ENCODE data around the gene MAGI3. TPM values are rescaled to one million over a fixed set of nuclear protein-coding genes. Genes with fewer than 3 reads are reported as not detected.

Gene MAGI3
- total and polyA plus RNA-seq, 8 donors = 27.4 to 62.2 (median 36.3) TPM

DNA sequence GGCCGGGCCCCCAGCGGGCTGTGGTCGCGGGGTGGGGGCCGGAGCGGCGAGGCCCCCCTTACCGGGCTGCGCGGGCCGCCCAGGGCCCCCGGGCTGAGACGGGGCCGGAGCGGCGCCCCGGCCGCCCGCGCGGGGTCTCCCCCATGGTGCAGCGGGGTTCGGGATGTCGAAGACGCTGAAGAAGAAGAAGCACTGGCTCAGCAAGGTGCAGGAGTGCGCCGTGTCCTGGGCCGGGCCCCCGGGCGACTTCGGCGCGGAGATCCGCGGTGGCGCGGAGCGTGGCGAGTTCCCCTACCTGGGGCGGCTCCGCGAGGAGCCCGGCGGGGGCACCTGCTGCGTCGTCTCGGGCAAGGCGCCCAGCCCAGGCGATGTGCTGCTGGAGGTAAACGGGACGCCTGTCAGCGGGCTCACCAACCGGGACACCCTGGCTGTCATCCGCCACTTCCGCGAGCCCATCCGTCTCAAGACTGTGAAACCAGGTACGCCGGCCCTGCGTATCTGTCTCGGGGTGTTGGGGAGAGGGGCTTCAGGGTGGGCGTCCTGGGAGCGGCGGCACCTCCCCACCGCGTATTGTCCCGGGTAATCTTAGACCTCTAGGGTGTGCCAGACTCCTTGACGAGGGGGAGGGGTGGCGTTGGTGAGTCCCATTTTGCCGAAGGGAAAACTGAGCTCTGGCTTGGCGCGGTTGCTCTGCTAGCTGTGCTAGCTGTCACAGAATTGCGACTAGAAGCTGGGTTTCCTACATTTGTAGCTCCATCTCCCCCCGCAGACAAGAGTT, 745 bp downstream of the MAGI3 start:
- peak; percentile 7 for ATAC-seq

DNA sequence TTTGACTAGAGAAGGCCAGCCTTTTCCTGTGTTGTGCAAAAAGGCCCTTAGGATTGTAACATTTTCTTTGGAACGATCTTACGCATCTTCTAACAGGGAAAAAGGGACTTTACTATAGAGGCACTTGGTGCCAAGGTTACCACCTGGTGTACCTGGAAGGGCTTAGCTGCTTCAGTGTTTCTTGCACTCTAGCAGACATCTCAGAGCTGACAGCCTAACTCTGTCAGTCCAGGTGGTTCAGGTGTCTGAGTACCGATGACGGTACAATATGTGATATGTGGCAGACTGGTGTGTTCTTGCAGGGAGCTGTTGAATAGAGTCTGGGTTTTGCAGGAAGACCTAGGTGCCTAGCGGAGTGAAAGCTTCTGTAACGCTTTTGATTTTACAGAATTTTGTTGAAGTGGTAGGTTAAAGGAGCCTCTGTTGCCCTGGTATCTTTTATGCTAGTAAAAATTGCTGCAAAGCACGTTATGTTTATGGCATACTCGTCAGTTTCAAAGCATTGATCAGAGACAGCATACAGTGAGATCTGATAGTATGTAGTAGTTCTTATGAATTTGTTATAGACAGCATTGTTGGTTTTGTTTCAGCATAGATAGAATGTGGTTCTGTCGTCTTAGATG, 1.4 kb downstream of the MAGI3 start:
- peak; percentile 12 for ATAC-seq
- H3K9me3 ChIP-seq = no peaks in the 10 kb centered on the region
- peak overlapping the region; percentile 87 to 90 for H3K27ac ChIP-seq
- H3K4me1 ChIP-seq = peaks cover 7 to 29% of the 10 kb centered on the region in 2 donors
- no peaks in the 10 kb centered on the region for H3K36me3 ChIP-seq
- intact Hi-C loops (cut with DNase I) = no loop called here
- peaks cover 0 to 55% of the 10 kb centered on the region in 2 donors for H3K27me3 ChIP-seq
- H3K4me3 ChIP-seq = peak overlapping the region; percentile 87 to 91
- no peak for DNase-seq
- TF ChIP-seq, protein P1, sequence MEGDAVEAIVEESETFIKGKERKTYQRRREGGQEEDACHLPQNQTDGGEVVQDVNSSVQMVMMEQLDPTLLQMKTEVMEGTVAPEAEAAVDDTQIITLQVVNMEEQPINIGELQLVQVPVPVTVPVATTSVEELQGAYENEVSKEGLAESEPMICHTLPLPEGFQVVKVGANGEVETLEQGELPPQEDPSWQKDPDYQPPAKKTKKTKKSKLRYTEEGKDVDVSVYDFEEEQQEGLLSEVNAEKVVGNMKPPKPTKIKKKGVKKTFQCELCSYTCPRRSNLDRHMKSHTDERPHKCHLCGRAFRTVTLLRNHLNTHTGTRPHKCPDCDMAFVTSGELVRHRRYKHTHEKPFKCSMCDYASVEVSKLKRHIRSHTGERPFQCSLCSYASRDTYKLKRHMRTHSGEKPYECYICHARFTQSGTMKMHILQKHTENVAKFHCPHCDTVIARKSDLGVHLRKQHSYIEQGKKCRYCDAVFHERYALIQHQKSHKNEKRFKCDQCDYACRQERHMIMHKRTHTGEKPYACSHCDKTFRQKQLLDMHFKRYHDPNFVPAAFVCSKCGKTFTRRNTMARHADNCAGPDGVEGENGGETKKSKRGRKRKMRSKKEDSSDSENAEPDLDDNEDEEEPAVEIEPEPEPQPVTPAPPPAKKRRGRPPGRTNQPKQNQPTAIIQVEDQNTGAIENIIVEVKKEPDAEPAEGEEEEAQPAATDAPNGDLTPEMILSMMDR (IDR thresholded peaks at IDR 0.05) = no peak

More for the DNA sequence above, 745 bp downstream of the MAGI3 start:
- H3K9me3 ChIP-seq = no peaks in the 10 kb centered on the region
- peak overlapping the region; percentile 87 to 90 for H3K27ac ChIP-seq
- intact Hi-C loops (cut with DNase I) = no loop called here
- H3K36me3 ChIP-seq = no peaks in the 10 kb centered on the region
- peaks cover 7 to 29% of the 10 kb centered on the region in 2 donors for H3K4me1 ChIP-seq
- TF ChIP-seq, protein P1 (IDR thresholded peaks at IDR 0.05) = no peak
- peak in 3 of 4 donors; percentile 40 to 87 (median 64) for DNase-seq
- peaks cover 0 to 55% of the 10 kb centered on the region in 2 donors for H3K27me3 ChIP-seq
- peak overlapping the region; percentile 87 to 91 for H3K4me3 ChIP-seq

DNA sequence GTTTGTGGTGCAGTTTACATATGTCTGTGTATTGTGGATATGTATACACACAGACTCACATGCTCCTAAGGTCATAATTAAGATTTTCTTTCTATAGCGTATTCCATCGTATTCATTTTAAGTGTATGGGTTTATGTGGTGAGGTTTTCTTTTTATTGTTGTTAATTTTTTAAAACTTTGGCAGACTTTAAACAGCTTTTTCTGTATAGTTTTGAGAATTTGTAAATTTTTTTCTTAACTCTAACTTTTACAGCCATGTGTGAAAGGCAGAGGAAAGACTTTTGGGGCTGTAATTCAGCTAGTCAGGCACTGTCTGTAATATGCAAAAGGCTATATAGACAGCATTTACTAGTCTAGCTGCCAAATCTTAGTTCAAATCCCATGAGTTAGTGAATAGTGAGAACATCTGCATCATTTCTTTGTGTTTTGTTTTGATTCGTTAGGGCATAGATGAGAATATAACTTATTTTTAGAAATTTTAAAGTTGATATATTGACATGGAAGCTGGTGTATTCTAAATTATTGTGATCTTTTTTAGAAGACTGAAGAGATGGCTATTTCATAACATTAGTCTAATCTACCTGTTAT, 2.3 kb downstream of the MAGI3 start:
- H3K36me3 ChIP-seq = no peaks in the 10 kb centered on the region
- no peaks in the 10 kb centered on the region for H3K9me3 ChIP-seq
- peaks cover 0 to 55% of the 10 kb centered on the region in 2 donors for H3K27me3 ChIP-seq
- ATAC-seq = no peak
- intact Hi-C loops (cut with DNase I) = no loop called here
- TF ChIP-seq, protein P1 (IDR thresholded peaks at IDR 0.05) = no peak
- no peak for DNase-seq
- peak overlapping the region; percentile 87 to 91 for H3K4me3 ChIP-seq
- H3K27ac ChIP-seq = peak overlapping the region in 1 of 2 donors; percentile 87
- H3K4me1 ChIP-seq = peaks cover 7 to 29% of the 10 kb centered on the region in 2 donors

DNA sequence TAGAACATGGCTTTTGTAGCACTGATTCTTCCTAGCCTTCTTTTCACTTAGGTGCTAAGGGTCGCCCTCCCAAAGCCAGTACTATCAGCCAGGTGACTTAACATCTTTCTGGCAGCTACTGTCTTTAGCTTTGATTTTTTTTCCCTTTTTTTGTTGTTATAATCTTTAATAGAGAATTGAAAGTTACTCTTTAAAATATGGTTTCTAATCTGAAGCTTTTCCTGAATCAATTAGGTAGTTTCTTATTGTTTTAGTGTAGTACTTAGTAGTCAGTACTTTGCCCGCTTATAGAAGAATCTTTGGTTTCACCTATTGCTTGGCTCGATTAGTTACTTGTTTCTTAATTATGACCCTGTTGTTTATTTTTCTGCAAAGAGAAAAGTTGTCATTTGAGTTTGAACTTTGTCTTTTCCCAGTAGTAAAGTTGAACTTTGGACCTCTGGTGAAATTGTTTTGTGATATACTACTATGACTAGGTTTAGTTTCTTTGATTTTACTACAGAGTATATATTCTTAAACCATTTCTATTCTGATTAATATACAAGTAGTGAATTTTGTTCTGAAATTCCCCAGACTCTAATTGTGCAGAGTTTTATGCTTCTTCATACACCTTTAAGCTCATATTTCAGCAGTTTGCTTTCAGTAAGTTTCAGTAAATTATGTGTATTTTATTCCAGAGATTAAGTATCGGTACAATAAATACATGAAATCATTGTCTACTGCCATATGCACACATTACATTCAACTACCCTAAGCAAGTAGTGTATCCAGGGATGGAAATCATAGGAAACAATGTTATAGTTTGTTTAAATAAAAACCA, 3.9 kb downstream of the MAGI3 start:
- Histone ChIP-seq H3K4me1 (peaks cover 3 to 20% of the 10 kb centered on the region in 2 donors), H3K4me3 (peak overlapping the region; percentile 16 to 91), H3K9me3 (no peaks in the 10 kb centered on the region), H3K36me3 (no peaks in the 10 kb centered on the region), H3K27ac (no peak overlapping the region), H3K27me3 (peaks cover 0 to 45% of the 10 kb centered on the region in 2 donors)
- TF ChIP-seq, protein P1 (IDR thresholded peaks at IDR 0.05) = no peak
- ATAC-seq (no peak), DNase-seq (no peak)
- intact Hi-C loops (cut with DNase I) = no loop called here
